ENCODE measurements around the gene DDX54. TPM values are rescaled to one million over a fixed set of nuclear protein-coding genes. Genes with fewer than 3 reads are reported as not detected.
A peak's percentile ranks its signal among the peaks of the same experiment; 100 is the strongest.

DDX54 gene
- total and polyA plus RNA-seq, 2 of the 8 experiments (the other 6 are each of a cell fraction or from before 2014, with no cell fraction given): 64.9 to 113 TPM

DNA sequence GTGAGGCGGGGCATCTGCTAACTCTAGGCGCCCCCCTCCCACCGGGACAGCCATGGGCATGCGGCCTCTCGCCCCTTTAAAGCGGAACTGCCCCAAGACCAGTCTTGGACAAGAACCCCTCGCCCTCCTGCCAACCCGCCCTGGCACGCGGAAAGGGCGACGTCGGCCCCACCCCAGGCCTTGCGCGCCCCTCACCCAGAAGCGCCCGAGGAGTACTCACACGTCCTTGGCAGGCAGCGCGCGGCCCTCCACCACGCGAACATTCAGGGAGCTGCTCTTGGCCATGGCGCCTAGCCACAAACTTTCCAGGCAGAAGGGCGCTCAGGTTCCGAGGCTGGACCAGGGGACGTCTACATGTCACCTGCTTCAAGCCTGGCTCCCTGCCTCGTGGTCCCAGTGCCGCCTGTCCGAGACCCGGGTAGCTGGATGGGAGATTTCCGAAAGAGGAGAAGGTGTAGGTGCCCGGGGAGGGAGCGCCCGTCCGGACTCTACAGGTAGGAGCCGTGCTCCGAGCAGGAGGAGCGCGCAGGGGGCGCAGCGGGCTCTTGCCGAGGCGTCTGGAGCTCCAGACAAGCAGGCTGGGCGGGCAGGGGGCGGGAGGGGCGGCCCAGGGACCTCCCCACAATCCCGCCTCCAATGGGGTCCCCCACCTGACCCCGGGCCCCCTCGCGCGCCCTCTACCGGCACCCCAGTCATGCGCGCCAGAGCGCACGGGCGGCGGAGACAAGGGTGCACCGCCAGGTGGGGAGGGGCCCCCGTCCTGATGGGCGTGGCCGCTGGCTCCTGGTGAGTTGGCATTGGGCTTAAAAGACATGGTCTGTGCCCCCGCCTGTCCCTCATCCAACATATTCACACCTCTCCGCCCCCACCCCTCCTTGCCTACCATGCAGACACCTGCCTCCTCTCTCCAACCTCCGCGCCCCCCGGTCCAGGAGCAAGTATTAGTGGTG, 49.8 kb downstream of the DDX54 start, which contains the start of gene RASAL1 (continued):
- TF ChIP-seq SP2 (IDR thresholded peaks at IDR 0.05; ENCODE audit: low read length): no peak
- peak; percentile 49; the same call in 1 of the 2 replicates for TF ChIP-seq SP4 (IDR thresholded peaks at IDR 0.05; ENCODE audit: low read length)
- TF ChIP-seq, protein P1, sequence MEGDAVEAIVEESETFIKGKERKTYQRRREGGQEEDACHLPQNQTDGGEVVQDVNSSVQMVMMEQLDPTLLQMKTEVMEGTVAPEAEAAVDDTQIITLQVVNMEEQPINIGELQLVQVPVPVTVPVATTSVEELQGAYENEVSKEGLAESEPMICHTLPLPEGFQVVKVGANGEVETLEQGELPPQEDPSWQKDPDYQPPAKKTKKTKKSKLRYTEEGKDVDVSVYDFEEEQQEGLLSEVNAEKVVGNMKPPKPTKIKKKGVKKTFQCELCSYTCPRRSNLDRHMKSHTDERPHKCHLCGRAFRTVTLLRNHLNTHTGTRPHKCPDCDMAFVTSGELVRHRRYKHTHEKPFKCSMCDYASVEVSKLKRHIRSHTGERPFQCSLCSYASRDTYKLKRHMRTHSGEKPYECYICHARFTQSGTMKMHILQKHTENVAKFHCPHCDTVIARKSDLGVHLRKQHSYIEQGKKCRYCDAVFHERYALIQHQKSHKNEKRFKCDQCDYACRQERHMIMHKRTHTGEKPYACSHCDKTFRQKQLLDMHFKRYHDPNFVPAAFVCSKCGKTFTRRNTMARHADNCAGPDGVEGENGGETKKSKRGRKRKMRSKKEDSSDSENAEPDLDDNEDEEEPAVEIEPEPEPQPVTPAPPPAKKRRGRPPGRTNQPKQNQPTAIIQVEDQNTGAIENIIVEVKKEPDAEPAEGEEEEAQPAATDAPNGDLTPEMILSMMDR (IDR thresholded peaks at IDR 0.05; ENCODE audit: control extremely low read depth in 1 of 3, insufficient read depth in 1 of 3, low read depth in 1 of 3, low read length in 3 of 3): peak; percentile 64 to 86 (median 84)
- no peak for TF ChIP-seq RNF2 (IDR thresholded peaks at IDR 0.05; ENCODE audit: borderline replicate concordance, low read depth, low read length, missing control alignments, poor library complexity, severe bottlenecking)
- no peak for TF ChIP-seq CHD2 (IDR thresholded peaks at IDR 0.05; ENCODE audit: low read length)
- TF ChIP-seq CREB1 (IDR thresholded peaks at IDR 0.05): peak; percentile 69
- TF ChIP-seq, protein P2, sequence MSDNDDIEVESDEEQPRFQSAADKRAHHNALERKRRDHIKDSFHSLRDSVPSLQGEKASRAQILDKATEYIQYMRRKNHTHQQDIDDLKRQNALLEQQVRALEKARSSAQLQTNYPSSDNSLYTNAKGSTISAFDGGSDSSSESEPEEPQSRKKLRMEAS (IDR thresholded peaks at IDR 0.05): peak; percentile 85
- TF ChIP-seq SP1 (IDR thresholded peaks at IDR 0.05; ENCODE audit: low read depth, low read length): no peak
- 0 out of 2 replicates have a peak, but pooled peaks have one; percentile 10 for TF ChIP-seq GABPA (IDR thresholded peaks at IDR 0.05; ENCODE audit: borderline replicate concordance, insufficient read depth, low read length)
- TF ChIP-seq MAFK (IDR thresholded peaks at IDR 0.05; ENCODE audit: low read depth, low read length): no peak
- no peak for TF ChIP-seq RXRA (IDR thresholded peaks at IDR 0.05; ENCODE audit: insufficient read depth, low read depth, low read length)
- TF ChIP-seq TBP (IDR thresholded peaks at IDR 0.05; ENCODE audit: low read depth, low read length): no peak
- TF ChIP-seq YY1 (IDR thresholded peaks at IDR 0.05; ENCODE audit: low read depth, low read length): no peak
